GM19372 (cell line): ENCODE results near the gene HOXD10.

Source experiments
- ATAC-seq: cut with Tn5 transposase; IDR thresholded peaks from one replicate; pipeline ENCODE4 v1.9.1; 2021; ENCODE audit warnings: mild to moderate bottlenecking, low read depth, moderate library complexity; ENCODE audit not compliant: unreplicated experiment

Gene HOXD10

DNA sequence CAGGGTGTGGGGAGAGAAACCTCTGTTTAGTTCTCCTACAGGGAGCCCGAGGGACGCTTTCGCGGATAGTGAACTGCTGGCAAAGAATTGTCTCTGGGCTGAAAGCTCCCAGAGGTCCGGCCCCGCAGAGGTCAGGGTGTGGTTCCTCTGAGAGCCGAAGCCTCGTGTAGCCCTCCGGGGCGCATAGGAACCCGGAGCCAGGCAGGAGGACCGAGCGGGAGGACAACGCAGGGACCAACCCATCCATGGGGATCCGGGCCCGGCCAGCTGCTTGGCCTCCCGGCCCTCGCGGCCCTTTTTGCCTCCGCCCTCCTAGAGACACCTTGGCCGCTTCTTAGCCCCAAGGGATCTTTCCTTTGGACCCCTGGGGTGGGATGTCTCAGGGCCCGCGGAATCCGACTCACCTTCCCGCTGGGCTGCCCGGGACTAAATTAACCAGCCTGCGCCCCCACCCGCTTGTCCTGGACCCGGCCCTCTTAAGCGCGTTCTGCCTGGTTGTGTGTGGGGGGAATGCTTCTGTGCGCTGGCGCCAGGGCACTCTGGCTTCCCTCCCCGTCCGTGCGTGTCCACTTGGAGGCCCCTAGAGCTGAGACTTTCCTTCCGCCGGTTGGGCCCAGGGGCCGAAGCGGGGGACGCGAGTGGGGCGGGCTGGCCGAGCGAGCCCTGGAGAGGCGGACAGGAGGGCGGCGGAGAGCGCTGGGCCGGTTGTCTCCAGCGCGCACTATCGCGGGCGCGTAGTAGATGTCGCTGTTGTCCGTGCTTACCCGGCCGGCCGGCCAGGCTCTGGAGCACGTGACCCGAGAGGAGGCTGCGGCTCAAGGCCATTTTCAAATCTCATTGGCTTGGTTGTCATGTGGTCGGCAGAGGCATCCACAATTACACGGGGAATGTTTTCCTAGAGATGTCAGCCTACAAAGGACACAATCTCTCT lies at the start of gene HOXD10:
HOXD10 (plus strand) TSS at position 896 of the 931 bp plus-strand sequence. CDS start 56 bp downstream, outside the sequence.
- ATAC-seq: no peak

DNA sequence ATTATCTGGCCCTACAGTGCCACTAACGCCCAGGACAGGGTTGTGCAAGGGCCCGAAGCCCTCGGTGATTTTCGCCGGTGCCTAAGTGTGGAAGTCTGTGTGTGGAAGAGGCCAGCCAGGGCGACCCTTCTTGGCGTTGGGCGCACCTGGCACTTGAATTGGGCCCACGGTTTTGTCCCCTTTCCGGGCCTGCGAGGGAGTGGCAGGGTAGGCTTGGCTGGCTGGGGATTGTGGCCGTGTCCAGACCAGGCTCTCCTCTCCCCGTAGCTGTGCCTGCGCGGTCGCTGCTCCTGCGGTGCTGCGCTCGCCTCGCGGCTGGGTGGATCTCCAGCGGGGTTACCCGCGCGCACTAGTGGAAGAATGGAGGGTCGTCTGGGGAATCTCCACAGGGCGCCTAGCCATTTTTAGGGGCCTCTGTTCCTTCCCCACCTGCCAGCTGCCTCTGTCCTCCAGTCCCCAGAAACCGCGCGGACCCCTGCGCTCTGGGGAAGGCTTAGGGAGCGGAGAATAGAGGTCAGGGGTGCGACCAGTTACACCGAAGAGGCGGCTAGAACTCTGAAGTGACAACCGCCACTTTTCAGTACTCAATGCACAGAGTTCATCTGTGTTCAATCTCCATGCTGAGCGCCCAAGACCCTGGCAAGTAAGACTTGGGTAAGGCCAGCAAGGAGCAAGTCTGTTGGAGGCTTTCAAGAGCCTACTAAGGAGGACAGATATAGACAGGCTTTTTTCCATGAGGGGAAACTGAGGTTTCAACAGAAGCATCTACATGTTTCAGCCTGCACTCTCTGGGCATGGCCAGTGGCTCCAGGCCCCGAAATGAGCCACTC lies 48.8 kb upstream of the HOXD10 start:
- ATAC-seq: no peak

DNA sequence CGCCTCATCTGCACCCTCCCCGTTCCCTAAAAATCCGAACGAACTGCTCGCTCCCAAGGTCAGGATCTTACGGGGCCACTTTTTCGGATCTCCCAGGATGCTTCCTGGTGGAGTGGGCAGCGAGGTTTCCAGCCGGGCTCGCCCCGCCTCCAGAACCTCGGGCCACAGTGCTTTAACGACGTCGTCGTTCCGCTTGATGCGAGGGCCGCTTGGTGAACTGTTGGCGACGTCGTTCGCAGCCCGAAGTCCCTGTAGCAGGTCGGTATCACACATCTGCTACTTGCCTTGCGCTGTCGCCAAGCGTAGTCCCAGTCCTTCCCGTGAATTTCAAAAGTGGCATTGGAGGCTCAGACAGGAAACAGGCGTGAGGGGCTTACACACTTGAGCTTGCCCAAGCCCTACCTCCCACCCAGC lies 48.2 kb upstream of the HOXD10 start:
- no peak for ATAC-seq

DNA sequence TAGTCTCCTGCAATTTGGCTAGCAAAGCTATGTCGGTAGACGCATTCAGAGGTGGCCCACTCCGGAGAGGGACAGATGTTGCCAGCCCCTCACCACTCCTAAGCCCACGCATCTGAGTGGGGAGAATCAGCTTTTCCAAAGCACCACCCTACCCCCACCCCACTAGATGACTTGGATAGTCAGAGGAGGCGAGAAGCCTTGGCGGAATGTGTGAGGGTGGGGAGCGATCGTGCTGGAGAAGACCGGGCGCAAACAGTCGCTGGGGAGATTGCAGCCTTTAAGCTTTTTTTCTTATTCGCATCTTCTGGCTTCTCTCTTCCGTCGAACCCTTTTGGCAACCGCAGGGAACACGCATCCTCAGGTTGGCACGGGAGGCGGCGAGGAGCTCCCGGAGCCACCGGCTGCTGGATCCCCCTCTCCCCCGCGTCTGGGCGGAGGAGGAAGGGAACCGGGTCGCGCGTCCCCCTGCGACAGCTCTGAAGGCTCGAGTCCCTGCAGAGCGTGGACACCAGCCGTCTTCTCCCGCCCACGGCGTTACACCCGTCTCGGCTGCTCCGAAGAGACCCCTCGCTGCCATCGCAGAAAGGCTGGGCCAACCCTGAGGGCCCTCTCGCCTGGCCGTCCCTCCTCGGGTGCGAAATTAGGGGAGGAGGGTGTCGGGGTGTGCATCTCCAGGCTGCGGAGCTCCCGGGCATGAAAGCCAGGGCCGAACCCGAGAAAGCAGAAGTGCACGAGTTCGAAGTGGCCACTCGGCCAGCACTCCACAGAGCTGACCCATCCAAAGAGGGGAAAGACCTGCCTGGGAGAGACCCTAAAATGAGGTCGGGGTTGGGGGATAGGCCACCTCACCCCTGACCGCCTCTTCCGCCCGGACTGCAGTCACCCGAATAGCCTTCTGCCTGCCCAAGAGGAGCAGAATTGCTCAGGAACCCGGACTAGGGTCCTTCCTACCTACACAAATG lies 45.0 kb upstream of the HOXD10 start:
- no peak for ATAC-seq

DNA sequence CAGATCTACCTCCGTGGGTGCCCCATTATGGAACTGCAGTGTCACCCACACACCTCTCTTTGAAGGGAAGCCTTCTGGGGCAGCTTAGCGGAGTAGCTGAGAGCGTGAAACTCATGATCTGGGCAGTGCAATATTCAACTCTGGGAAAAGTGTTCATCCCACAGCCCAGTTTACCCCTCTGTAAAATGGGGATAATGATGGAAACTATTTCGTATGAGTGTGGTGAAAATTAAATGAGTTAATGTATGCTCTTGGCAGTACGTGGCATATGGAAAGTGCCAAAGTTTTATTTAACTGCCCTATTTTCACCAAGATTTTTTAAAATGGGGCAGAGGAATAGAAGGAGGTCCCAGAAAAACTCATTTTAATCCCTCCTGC lies 44.3 kb upstream of the HOXD10 start:
- ATAC-seq: no peak

DNA sequence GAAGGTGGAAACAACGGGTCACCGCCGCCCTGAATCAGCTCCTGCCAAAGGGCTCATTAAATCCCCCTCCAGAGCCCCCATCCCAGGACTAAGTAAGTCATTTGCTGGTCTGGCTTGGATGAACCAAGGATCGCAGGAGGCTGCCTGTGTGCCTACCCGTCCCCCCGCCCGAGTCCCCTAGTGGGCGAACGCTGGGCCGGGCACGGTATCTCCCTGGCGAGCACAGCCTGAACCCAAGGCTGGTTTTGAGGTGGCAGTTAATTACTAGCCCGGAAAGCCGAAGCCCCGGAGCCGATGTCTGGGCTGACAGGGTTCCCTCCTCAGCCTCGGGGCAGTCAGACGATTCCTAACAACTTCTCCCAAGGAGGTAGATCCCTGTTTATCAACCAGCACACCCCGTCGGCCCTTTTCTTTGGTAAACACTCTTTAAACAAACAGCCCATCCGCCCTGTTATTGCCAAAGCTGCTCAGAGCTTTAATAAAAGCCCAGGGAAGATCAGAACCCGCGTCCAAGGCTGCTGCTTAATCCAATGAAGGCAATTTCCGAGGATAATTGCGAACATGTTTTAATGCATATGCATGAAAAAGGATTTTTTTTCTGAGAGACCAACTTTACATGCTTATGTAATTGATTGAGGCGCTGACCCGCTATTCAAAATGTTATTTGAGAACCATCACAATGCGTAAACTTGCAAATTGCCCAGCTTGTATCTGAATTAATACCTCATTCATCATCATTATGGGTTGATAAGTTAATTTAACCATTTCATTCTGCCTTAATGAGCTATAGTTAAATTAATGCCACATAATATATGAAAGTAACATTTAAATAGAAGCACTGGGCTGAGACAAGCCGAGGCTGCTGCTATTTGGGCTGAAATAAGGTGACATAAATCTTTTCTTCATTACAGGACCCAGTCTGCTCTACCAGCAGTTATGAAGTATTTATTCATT lies 43.4 kb upstream of the HOXD10 start:
- ATAC-seq: no peak

DNA sequence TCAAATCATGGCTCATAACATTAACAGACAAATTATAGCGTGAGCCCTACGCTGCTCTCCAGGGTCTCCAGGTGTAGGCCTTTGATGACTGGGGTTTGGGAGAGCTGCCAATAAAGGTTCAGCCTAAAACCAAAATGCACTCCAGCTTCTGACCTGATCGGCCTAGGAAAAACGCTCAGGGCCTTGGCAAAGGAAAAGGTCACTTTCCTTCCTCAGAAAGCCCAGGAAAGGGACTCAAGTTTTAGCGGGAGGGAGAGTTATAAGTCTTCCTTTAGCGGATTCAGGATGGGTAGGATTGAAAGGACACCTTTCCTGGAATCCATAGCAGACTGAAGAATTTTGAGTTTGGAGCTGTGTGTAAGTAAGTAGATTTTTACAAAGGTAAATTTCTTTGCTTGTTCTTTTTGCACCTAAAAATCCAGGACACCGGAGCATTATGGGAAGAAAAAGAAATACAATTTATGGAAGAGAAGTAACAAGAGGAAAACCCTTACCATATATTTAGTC lies 41.6 kb upstream of the HOXD10 start:
- ATAC-seq: no peak

DNA sequence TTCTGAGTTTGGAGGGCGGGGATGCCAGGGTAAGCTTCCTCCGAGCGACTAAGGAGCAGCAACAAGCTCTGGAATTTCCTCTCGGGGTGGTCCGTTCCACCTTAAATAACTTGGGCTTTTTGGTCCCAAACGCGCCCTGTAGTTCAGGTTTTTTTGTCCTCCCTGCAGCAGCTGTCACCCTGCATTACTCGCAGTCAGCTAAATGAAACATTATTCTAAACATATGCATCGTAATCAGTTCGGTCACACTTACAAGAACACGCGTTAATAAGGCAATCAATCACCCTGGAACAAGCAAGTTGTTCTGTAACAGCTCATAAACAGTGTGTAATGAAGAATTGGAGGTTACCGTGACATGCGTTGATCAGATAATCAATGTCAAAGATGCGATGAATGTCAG lies 41.1 kb upstream of the HOXD10 start:
- no peak for ATAC-seq

DNA sequence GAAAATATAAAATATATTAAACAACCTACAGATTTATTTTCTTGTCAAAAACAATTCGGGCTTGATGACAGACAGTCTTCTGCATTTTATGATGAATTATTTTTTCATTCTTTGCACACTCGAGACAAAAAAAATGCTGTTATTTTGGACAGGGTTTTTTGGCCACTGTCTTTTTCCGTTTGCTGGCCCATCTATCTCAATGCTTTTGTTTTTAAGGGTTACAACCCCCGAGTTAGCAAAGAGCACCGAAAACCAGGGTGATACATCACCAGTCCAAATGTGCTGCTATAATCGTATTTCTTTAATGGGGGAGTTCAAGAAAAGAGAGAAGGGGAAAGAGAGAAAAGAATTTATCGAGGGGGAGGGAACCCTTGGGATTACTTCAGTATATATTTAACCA lies 40.5 kb upstream of the HOXD10 start:
- ATAC-seq: no peak

DNA sequence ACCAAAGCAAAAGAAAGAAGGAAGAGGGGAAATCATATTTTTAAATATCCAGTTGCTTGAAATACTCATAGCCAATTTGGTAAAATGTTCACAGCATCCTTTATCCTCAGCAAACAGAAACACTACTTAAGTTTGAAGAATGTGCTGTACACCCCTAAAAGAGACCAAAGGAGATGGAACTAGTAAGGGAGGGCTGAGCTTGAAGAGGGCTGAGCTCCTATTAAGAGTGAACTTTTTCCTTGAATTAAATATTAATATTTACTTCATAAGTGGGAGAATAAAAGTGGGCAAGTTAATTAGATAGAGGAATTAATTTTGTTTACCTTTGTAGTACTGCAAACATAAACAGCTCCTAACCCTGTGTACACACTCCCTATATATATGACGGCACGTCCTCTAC lies 39.8 kb upstream of the HOXD10 start:
- ATAC-seq: no peak

DNA sequence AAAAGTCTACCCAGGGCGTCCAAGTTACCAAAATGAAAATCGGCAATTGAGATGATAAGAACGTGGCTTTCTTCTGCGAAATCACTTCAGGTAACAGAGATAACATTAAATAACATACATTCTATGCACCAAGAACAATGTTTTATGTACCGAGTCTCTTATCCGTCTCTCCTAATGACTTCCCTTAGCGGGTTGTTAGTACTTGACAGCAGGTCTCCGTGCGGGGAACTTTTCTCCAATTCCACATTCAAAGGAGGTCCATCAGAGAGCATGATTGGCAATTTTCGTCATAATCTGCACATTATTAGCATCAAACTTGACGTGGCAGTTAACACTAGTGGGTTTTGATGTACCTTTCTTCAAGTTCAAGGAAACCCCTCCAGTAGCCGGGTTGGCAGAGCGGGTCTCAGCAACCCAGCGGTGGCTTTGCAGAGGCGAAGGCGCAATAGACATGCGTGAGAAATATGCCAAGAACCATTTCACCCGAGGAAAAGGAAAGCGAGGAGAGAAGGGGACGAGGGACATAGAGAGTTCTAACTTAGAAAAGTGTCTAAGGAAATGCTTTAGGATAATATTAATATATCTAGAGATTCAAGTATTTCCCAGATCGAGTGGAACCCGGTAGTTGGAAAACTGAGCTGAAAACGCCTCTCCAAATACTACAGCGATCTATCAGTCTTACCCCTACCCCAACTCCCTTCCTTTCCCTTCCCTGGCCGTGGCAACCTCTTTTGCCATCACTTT lies 37.9 kb upstream of the HOXD10 start:
- ATAC-seq: no peak

DNA sequence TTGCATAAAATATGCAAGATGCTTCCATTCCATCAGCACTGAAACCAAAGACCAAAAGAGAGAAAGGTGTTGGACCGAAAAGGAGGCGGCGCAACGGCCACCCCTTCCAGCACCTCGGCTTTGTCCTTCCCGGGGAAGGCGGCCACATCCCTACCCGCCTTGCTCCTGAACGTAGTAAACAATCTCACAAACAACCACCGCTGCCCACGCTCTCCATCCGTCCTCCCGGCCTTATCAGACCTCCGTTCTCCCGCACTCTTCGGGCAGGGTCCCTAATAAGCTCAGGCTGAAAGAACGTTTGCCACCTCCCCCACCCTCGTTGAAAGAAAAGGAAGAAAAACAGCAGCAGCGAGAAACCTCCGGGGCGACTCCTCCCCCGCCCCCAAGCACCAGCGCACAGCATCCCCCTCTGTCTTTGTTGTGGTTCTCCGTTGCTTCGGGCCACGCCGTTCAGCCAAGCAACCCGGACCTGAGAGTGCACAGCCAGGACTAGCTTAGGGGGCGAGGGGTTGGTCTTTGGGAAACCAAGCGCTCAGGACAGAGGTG lies 37.2 kb upstream of the HOXD10 start:
- no peak for ATAC-seq

DNA sequence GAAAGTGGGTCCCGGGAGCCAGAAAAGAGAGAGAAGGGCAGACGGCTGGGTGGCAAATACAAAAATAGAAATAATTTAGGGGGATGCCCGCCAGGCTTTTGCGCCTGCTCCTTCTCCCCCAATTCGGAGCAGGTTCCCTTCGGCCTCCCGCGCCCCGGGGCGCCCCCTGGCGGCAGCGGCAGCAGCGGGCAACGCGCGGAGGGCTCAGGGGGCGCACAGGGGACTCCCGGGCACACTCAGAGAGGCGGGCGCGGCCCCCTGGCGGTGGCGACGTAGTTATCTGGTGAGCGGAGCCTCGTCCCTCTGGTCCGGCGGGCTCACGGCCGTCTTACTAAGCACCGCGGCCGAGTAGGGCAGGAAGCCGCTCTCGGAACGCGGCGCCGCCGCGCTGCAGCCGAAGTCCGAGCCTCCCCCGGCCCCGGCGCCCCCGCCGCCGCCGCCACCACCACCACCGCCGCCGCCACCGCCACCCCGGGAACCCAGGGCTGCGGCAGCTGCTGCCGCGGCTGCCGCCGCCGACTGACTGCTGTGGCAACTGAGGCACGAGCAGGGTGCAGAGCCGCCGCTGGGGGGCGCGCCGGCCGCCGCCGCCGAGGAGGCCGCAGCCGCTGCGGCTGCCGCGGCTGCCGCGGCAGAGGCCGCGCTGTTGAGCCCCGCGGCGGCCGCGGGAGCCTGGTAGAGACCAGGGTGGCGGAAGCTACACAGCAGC lies 36.6 kb upstream of the HOXD10 start:
- ATAC-seq: no peak

DNA sequence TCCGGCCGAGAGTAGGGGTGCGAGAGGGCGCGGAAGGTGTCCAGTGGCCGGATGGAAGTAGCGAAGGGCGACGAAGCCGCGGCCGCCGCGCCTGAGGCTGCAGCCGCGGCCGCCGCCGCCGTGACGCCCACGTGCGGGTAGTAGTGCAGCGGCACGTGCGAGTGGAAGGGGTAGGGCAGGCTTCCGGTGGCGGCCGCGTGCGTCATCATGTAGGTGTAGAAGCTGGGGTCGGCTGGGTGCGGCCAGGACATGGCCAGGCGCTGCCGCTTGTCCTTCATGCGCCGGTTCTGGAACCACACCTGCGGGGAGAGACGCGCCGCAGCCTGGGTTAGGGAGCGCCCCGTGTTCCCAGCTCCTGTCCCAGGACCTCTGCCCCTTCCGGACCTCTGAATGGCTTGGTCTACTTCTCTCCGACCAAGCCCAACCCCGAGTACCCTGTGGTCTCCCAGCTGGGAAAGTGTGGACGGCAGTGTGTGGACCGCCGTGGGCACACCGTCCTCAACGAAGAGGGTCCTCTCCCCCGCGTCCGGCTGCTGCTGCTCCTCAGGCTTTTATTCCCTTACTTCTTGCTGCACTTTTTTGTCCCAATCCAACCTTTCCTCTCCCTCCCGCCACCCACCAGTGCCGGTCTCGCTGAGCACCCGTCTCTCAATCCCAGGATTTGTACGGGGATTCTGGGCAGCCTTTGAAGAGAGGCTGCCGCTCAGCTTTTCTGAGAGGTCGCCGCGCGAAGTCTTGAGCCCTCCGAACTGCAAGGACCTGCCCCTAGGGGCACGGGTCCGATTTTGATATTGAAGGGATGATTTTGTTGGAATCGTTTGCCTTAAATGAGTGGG lies 35.8 kb upstream of the HOXD10 start:
- ATAC-seq: no peak

DNA sequence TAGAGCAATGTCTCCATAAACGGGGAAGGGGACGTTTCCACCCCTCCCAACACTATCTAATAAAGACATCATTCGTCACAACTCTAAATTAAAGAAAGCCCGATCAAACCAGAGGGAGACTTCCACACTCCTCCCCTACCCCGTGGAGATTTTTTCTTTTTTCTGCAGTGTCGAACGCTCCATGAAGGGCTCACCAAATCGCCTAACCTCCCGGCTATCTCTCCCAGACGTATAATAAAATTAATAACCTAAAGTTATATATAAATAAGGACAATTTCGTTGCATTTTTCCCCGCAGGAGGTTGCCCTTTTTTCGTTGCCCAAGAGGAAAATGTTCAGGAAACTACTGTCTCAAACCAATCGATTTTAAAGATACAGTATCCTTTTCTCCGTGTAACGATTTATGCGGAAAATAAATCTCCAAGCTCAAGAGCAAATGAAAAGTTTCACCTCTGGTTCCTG lies 35.2 kb upstream of the HOXD10 start:
- no peak for ATAC-seq

DNA sequence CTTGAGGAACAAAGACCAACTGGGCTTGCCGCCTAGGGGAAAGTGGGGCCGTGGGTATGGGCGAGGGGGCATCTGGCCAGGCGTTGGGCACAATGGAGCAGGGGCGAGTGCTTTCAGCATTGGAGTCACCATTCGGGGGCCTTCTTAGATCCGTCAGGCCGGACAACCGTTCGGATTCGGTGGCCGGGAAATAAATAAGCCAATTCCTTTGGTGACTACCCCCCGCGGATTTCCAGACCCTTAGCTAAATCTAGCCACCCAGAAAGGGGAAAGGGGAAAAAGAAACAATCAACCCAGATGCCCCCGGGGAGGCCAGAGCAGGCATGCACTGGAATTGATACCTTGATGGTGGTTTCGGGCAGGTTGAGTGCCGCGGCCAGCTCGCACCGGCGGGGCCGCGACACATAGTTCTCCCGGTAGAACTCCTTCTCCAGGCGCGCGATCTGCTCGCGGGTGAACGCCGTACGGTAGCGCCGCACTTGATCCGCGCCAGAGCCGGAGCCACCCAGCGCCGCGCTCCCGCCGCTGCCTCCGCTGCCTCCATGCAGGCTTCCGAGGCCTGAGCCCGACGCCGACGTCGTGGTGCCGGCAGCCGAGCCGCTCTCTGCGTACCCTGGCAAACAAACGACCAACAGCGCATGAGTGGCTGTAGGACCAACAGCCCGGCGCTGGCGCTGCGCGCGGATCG lies 34.6 kb upstream of the HOXD10 start:
- ATAC-seq: no peak
